HepG2 (cell line): ENCODE measurements around the gene UTP4. TPM values are rescaled to one million over a fixed set of nuclear protein-coding genes. Genes with fewer than 3 reads are reported as not detected.

Experiments used
- ATAC-seq: fragments of 200-7000 bp; cut with Tn5 transposase; 3 replicates; pipeline ENCODE4 v1.9.1; 2020; ENCODE audit warnings: mild to moderate bottlenecking, moderate library complexity
- BruUV-seq: library from RNA; stranded (reverse); fragments of 400-500 nt; replicated peaks from 2 replicates; lab custom pipeline; 2021; lab: Mats Ljungman, UMichigan
- CTCF ChIA-PET: fragments of 300-600 bp; formaldehyde crosslinking; extraction: SDS; loops from one replicate; lab custom pipeline; 2021; ENCODE audit warnings: low total read pairs, inconsistent platforms, low intra/inter-chr PET ratio; lab: Yijun Ruan, JAX
- POLR2A ChIA-PET: fragments of 350-600 bp; sonication (Branson Sonifier 250); formaldehyde crosslinking; loops from one replicate; lab custom pipeline; 2020; ENCODE audit warnings: antibody characterized with exemption, inconsistent platforms; lab: Yijun Ruan, JAX
- DNase-seq: peaks from one replicate; pipeline ENCODE4 v3.0.0-alpha.2; 2015; ENCODE audit warnings: low spot score
- FAIRE-seq: peaks from 3 replicates; lab custom pipeline; 2011; peaks lifted over from hg19 to GRCh38; lab: Jason Lieb, UNC
- H2AFZ ChIP-seq: one replicate; pipeline ENCODE4 v1.6.1; 2011; ENCODE audit warnings: low read length, inconsistent platforms
- H3K27ac ChIP-seq: fragments of 300-600 bp; 3 replicates; pipeline ENCODE4 v1.8.0; 2011; ENCODE audit warnings: mixed run types, mild to moderate bottlenecking, mixed read lengths, low read length, inconsistent platforms; ENCODE audit not compliant: insufficient read depth; ENCODE audit errors: extremely low read length
- H3K27me3 ChIP-seq, 2 experiments: fragments of 200-600 bp in 1 of 2; 2 replicates in 1 of 2; 3 replicates in 1 of 2; pipeline versions ENCODE4 v1.6.0 to v1.8.0; 2011; ENCODE audit warnings: low read length in 2 of 2, mild to moderate bottlenecking in 2 of 2, moderate library complexity in 2 of 2, inconsistent platforms in 1 of 2; ENCODE audit not compliant: insufficient read depth in 2 of 2, control insufficient read depth in 1 of 2
- H3K36me3 ChIP-seq, 2 experiments: fragments of 200-600 bp in 1 of 2; replicated peaks in 1 of 2; 2 replicates in 1 of 2; 3 replicates in 1 of 2; pipeline versions ENCODE4 v1.5.1 to v1.8.0; 2011; ENCODE audit warnings: low read length in 2 of 2, inconsistent platforms in 1 of 2; ENCODE audit not compliant: insufficient read depth in 2 of 2, control insufficient read depth in 1 of 2
- H3K4me1 ChIP-seq: 2 replicates; pipeline ENCODE4 v1.5.1; 2012; ENCODE audit warnings: low read length, inconsistent platforms; ENCODE audit not compliant: insufficient read depth
- H3K4me2 ChIP-seq: 2 replicates; pipeline ENCODE4 v1.6.0; 2011; ENCODE audit warnings: low read depth, low read length, inconsistent platforms
- H3K4me3 ChIP-seq, 3 experiments: fragments of 200-600 bp in 1 of 3; sonication (generic), shearing (Covaris generic) in 1 of 3; replicated peaks in 1 of 3; 2 replicates each; pipeline ENCODE4 v1.5.1; 2011 to 2016; ENCODE audit warnings: low read length in 3 of 3, inconsistent platforms in 2 of 3, low read depth in 2 of 3, mild to moderate bottlenecking in 2 of 3, control low read depth in 1 of 3, mixed read lengths in 1 of 3; ENCODE audit not compliant: insufficient read depth in 1 of 3
- H3K79me2 ChIP-seq: one replicate; pipeline ENCODE4 v1.6.1; 2011; ENCODE audit warnings: low read length, inconsistent platforms; ENCODE audit not compliant: insufficient read depth
- H3K9ac ChIP-seq: 2 replicates; pipeline ENCODE4 v1.6.0; 2011; ENCODE audit warnings: mild to moderate bottlenecking, low read depth, low read length, inconsistent platforms; ENCODE audit not compliant: insufficient read depth
- H3K9me3 ChIP-seq: 2 replicates; pipeline ENCODE4 v1.5.1; 2012; ENCODE audit warnings: mild to moderate bottlenecking, low read length
- H4K20me1 ChIP-seq: 2 replicates; pipeline ENCODE4 v1.6.0; 2011; ENCODE audit warnings: inconsistent platforms, mild to moderate bottlenecking, low read length, moderate library complexity; ENCODE audit not compliant: insufficient read depth
- ELF1 ChIP-seq: sonication (generic); formaldehyde crosslinking; IDR thresholded peaks from 2 replicates; pipeline ENCODE4 v1.4.0; 2020; ENCODE audit warnings: missing genetic modification reagents
- FIP1L1 ChIP-seq: fragments of 200-400 bp; formaldehyde crosslinking; IDR thresholded peaks from 2 replicates; pipeline ENCODE4 v1.6.1; 2018; ENCODE audit warnings: low read depth, mild to moderate bottlenecking, low read length, moderate library complexity, borderline replicate concordance; ENCODE audit not compliant: insufficient read depth
- HMGA1 ChIP-seq: sonication (generic); formaldehyde crosslinking; conservative IDR thresholded peaks from 2 replicates; pipeline ENCODE4 v1.4.0; 2020; ENCODE audit warnings: missing genetic modification reagents
- MED8 ChIP-seq: sonication (generic); formaldehyde crosslinking; IDR thresholded peaks from 2 replicates; pipeline ENCODE4 v1.8.1; 2023; ENCODE audit warnings: mild to moderate bottlenecking, missing genetic modification reagents; ENCODE audit not compliant: insufficient replicate concordance
- MEF2D ChIP-seq: sonication (generic); formaldehyde crosslinking; IDR thresholded peaks from 2 replicates; pipeline ENCODE4 v1.5.1; 2020; ENCODE audit warnings: mild to moderate bottlenecking, missing genetic modification reagents
- PPARG ChIP-seq: conservative IDR thresholded peaks from 2 replicates; pipeline ENCODE4 v1.6.1; 2016; ENCODE audit warnings: missing biosample characterization, missing genetic modification reagents
- TOE1 ChIP-seq: sonication (generic); formaldehyde crosslinking; IDR thresholded peaks from 2 replicates; pipeline ENCODE4 v1.4.0; 2020; ENCODE audit warnings: mild to moderate bottlenecking, missing genetic modification reagents
- ZBTB42 ChIP-seq: sonication (generic); formaldehyde crosslinking; IDR thresholded peaks from 2 replicates; pipeline ENCODE4 v1.5.0; 2020; ENCODE audit warnings: mild to moderate bottlenecking, missing genetic modification reagents
- ZNF326 ChIP-seq: sonication (generic); formaldehyde crosslinking; IDR thresholded peaks from 2 replicates; pipeline ENCODE4 v1.4.0; 2020; ENCODE audit warnings: missing genetic modification reagents, borderline replicate concordance
- ZNF354B ChIP-seq: sonication (generic); formaldehyde crosslinking; IDR thresholded peaks from 2 replicates; pipeline ENCODE4 v1.8.0; 2022; ENCODE audit warnings: mild to moderate bottlenecking, missing genetic modification reagents
- ZNF678 ChIP-seq: sonication (generic); formaldehyde crosslinking; IDR thresholded peaks from 2 replicates; pipeline ENCODE4 v1.4.0; 2020; ENCODE audit warnings: mild to moderate bottlenecking, missing genetic modification reagents
- WGBS: methylation state at CpG from one replicate; pipeline ENCODE4 v1.1.6; 2017; ENCODE audit warnings: low lambda C conversion rate; 5-methylcytosine and 5-hydroxymethylcytosine counted together
- in situ Hi-C: cut with HindIII; loops from 2 replicates; pipeline ENCODE4 v1.10.0; 2017; ENCODE audit warnings: low pct_unique_long_range_greater_than_20kb; ENCODE audit not compliant: extremely low pct_ligation_motif_present
- intact Hi-C: fragments of 100-400 bp; cut with micrococcal nuclease; formaldehyde crosslinking; loops from one replicate; pipeline ENCODE4 v1.10.0; 2022; ENCODE audit not compliant: unreplicated experiment
- polyA plus RNA-seq, 8 experiments: library from polyadenylated mRNA; depleted of rRNA in 3 of 8; stranded (reverse) in 7 of 8; unstranded in 1 of 8; fragments of >200 nt; fragmentation: Illumina TruSeq in 4 of 8; extraction: Trizol in 4 of 8; gene quantifications; 2 replicates each; pipeline versions ENCODE4 v1.2.1 to v1.2.3, GENCODE V29; 2011 to 2016; ENCODE audit warnings: low read depth in 4 of 8, missing spikeins in 1 of 8, mixed read lengths in 1 of 8; ENCODE audit not compliant: insufficient read depth in 1 of 8
- total RNA-seq, 5 experiments: library from RNA; depleted of rRNA; stranded (reverse); fragments of >200 nt; fragmentation: Illumina TruSeq; extraction: Trizol; gene quantifications; 2 replicates each; pipeline ENCODE4 v1.2.3, GENCODE V29; 2016; ENCODE audit warnings: low read depth in 1 of 5
- TF ChIP-seq, protein P1 (sequence below): IDR thresholded peaks from 2 replicates; pipeline ENCODE4 v1.6.1; 2016; ENCODE audit warnings: control low read depth

The UTP4 gene
- total and polyA plus RNA-seq, 2 of the 13 experiments (the other 11 are each of a cell fraction or from before 2014, with no cell fraction given), result 30.0 to 85.8 TPM

DNA sequence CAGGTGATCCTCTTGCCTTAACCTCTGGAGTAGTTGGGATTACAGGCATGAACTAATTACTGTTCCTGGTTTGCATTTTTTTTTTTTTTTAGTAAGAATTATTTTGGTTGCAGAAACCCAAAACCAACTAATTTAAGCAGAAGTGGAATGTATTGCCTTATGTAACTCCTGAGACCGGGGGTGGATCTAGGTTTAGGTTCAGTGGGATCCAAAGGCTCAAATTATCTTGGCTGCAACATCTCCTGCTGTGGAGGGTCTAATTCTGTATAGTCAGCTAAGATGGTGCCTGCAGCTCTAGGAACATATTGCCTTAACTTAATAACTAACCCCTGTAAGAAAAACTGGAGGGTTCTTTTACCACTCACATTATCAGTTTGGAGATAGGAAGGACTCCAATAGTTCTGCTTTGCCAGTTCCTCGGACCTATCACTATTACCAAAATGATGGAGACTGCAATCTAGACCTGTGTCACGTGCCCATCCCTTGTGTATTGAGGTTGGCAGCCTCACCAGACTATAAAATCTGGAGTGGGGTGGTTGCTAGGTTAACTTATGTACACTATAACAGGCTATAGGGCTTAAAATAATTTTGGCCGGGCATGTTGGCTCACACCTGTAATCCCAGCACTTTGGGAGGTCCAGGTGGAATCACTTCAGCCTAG, 63.0 kb downstream of the UTP4 start:
- 92% methylated on average over 4 of the region's 4 CpGs for WGBS
- Histone ChIP-seq H3K27me3 (no peaks in the 10 kb centered on the region), H3K9me3 (no peaks in the 10 kb centered on the region), H3K36me3 (no peaks in the 10 kb centered on the region), H4K20me1 (peaks cover 5% of the 10 kb centered on the region; the same call in 1 of the 2 replicates), H3K79me2 (peaks cover 78% of the 10 kb centered on the region), H3K4me1 (peaks cover 26% of the 10 kb centered on the region), H3K9ac (no peak overlapping the region), H3K4me3 (no peak overlapping the region), H3K27ac (no peak overlapping the region), H2AFZ (no peak overlapping the region), H3K4me2 (no peak overlapping the region)
- no TSS peak for BruUV-seq
- DNase-seq, result no peak
- no peak for FAIRE-seq
- POLR2A ChIA-PET, result no interaction called here
- CTCF ChIA-PET, result no interaction called here
- ATAC-seq, result no peak
- in situ Hi-C loops (no loop called here), intact Hi-C loops (no loop called here)
- TF ChIP-seq FIP1L1, result no peak
- no peak for TF ChIP-seq ZNF326 (CRISPR knock-in tag)
- TF ChIP-seq ZNF678 (CRISPR knock-in tag), result no peak
- TF ChIP-seq, protein P1, sequence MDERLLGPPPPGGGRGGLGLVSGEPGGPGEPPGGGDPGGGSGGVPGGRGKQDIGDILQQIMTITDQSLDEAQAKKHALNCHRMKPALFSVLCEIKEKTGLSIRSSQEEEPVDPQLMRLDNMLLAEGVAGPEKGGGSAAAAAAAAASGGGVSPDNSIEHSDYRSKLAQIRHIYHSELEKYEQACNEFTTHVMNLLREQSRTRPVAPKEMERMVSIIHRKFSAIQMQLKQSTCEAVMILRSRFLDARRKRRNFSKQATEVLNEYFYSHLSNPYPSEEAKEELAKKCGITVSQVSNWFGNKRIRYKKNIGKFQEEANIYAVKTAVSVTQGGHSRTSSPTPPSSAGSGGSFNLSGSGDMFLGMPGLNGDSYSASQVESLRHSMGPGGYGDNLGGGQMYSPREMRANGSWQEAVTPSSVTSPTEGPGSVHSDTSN, result no peak
- no peak for TF ChIP-seq ELF1 (CRISPR knock-in tag)
- no peak for TF ChIP-seq MEF2D
- TF ChIP-seq TOE1, result no peak
- TF ChIP-seq PPARG, result no peak

DNA sequence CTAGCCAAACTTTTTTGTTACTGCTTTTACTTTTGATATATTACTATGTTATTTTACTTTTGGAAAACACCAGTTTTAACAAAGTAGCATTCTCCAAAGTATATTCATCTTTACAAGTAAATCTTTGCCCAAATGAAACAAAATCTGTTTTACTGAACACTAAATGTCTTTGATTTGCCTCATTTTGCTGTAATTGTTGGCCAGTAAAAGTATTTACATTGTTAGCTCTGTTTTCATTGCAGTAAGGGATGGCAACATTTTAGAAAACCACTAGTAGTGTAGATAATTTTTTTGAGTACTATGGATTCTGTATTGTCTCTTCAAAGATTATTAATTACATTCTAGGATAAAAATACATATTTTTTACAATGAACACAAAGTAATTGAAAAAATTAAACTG, 65.1 kb downstream of the UTP4 start:
- POLR2A ChIA-PET, result no interaction called here
- DNase-seq (no peak), ATAC-seq (no peak), FAIRE-seq (no peak)
- Histone ChIP-seq H3K27me3 (no peaks in the 10 kb centered on the region), H3K9ac (no peak overlapping the region), H3K79me2 (peaks cover 65% of the 10 kb centered on the region), H3K4me1 (peaks cover 25% of the 10 kb centered on the region), H4K20me1 (peaks cover 5% of the 10 kb centered on the region; the same call in 1 of the 2 replicates), H3K4me3 (no peak overlapping the region), H3K36me3 (no peaks in the 10 kb centered on the region), H3K9me3 (no peaks in the 10 kb centered on the region), H2AFZ (no peak overlapping the region), H3K27ac (no peak overlapping the region), H3K4me2 (no peak overlapping the region)
- in situ Hi-C loops (no loop called here), intact Hi-C loops (no loop called here)
- no TSS peak for BruUV-seq
- CTCF ChIA-PET, result no interaction called here
- TF ChIP-seq MED8 (no peak), ZNF354B (CRISPR knock-in tag) (no peak), HMGA1 (CRISPR knock-in tag) (no peak), ZBTB42 (CRISPR knock-in tag) (no peak)
